GM23338 (cell line): ENCODE results near the gene TNNI3K. TPM values are rescaled to one million over a fixed set of nuclear protein-coding genes. Genes with fewer than 3 reads are reported as not detected.

ENCODE experiments used
- ATAC-seq: fragments of 200-7000 bp; cut with Tn5 transposase; 3 replicates; pipeline ENCODE4 v1.9.1; 2020
- DNase-seq: peaks from one replicate; pipeline ENCODE4 v3.0.0-alpha.2; 2015; ENCODE audit warnings: low spot score
- H2AFZ ChIP-seq: fragments of 200-600 bp; sonication (generic); 2 replicates; pipeline ENCODE4 v1.8.0; 2016; ENCODE audit warnings: antibody characterized with exemption, mild to moderate bottlenecking, moderate library complexity
- H3F3A ChIP-seq: fragments of 200-600 bp; sonication (generic); replicated peaks from 2 replicates; pipeline ENCODE4 v1.8.0; 2017; ENCODE audit warnings: antibody characterized with exemption, mixed run types, low read depth
- H3K27ac ChIP-seq: fragments of 200-600 bp; sonication (generic); 2 replicates; pipeline ENCODE4 v1.6.1; 2016; ENCODE audit warnings: low read depth
- H3K27me3 ChIP-seq: fragments of 200-600 bp; sonication (generic); 2 replicates; pipeline ENCODE4 v1.8.0; 2016; ENCODE audit warnings: mild to moderate bottlenecking, mixed run types, moderate library complexity; ENCODE audit not compliant: insufficient read depth
- H3K36me3 ChIP-seq: fragments of 200-600 bp; sonication (generic); 2 replicates; pipeline ENCODE4 v1.8.0; 2016; ENCODE audit warnings: mild to moderate bottlenecking; ENCODE audit not compliant: insufficient read depth
- H3K4me1 ChIP-seq: fragments of 200-600 bp; sonication (generic); 2 replicates; pipeline ENCODE4 v1.8.0; 2016; ENCODE audit warnings: mild to moderate bottlenecking, moderate library complexity; ENCODE audit not compliant: insufficient read depth
- H3K4me2 ChIP-seq: fragments of 200-600 bp; sonication (generic); 2 replicates; pipeline ENCODE4 v1.7.1; 2017; ENCODE audit warnings: mixed run types
- H3K4me3 ChIP-seq: fragments of 200-600 bp; sonication (generic); 2 replicates; pipeline ENCODE4 v1.6.1; 2016; ENCODE audit warnings: mixed run types
- H3K79me2 ChIP-seq: fragments of 200-600 bp; sonication (generic); replicated peaks from 2 replicates; pipeline ENCODE4 v1.8.0; 2017; ENCODE audit warnings: mild to moderate bottlenecking; ENCODE audit not compliant: insufficient read depth
- H3K9me2 ChIP-seq: fragments of 200-600 bp; sonication (generic); 2 replicates; pipeline ENCODE4 v1.8.0; 2017; ENCODE audit not compliant: insufficient read depth
- H4K20me1 ChIP-seq: fragments of 200-600 bp; sonication (generic); replicated peaks from 2 replicates; pipeline ENCODE4 v1.8.0; 2017; ENCODE audit warnings: mild to moderate bottlenecking; ENCODE audit not compliant: insufficient read depth
- H3K27ac Mint-ChIP-seq: 2 replicates; pipeline ENCODE4 v1.8.0; 2020; ENCODE audit warnings: inconsistent platforms, mild to moderate bottlenecking, moderate library complexity, mixed read lengths
- H3K27me3 Mint-ChIP-seq: 3 replicates; pipeline ENCODE4 v1.8.0; 2022; ENCODE audit warnings: low read depth, mild to moderate bottlenecking, moderate library complexity, mixed read lengths, inconsistent platforms; ENCODE audit not compliant: insufficient read depth, poor library complexity
- H3K36me3 Mint-ChIP-seq: 3 replicates; pipeline ENCODE4 v1.8.0; 2021; ENCODE audit warnings: low read depth, mild to moderate bottlenecking, inconsistent platforms, moderate library complexity, mixed read lengths
- H3K4me1 Mint-ChIP-seq: 3 replicates; pipeline ENCODE4 v1.8.0; 2020; ENCODE audit warnings: mild to moderate bottlenecking, inconsistent platforms, mixed read lengths
- H3K4me3 Mint-ChIP-seq: 3 replicates; pipeline ENCODE4 v1.8.0; 2021; ENCODE audit warnings: moderate library complexity, mild to moderate bottlenecking, inconsistent platforms, mixed read lengths
- H3K9me3 Mint-ChIP-seq: 3 replicates; pipeline ENCODE4 v1.8.0; 2020; ENCODE audit warnings: moderate library complexity, mild to moderate bottlenecking, inconsistent platforms, mixed read lengths
- CTCF ChIP-seq, 2 experiments: fragments of 200-600 bp in 1 of 2; sonication (generic) in 1 of 2; conservative IDR thresholded peaks; 2 replicates each; pipeline versions ENCODE4 v1.5.1 to v1.6.1; 2016 to 2017; ENCODE audit warnings: antibody characterized with exemption in 2 of 2, low read depth in 2 of 2, mild to moderate bottlenecking in 2 of 2, moderate library complexity in 1 of 2
- EZH2phosphoT487 ChIP-seq: fragments of 200-600 bp; sonication (generic); IDR thresholded peaks from one replicate; pipeline ENCODE4 v1.8.1; 2018; ENCODE audit warnings: antibody characterized with exemption; ENCODE audit not compliant: unreplicated experiment
- JUNB ChIP-seq: IDR thresholded peaks from one replicate; pipeline ENCODE4 v1.6.1; 2016; ENCODE audit warnings: antibody characterized with exemption; ENCODE audit not compliant: unreplicated experiment
- NANOG ChIP-seq: IDR thresholded peaks from 2 replicates; pipeline ENCODE4 v1.6.1; 2016; ENCODE audit warnings: antibody characterized with exemption, borderline replicate concordance
- ZNF114 ChIP-seq: fragments of 250-450 bp; sonication (Bioruptor Pico); IDR thresholded peaks from 2 replicates; pipeline ENCODE4 v1.5.0; 2020; ENCODE audit warnings: mild to moderate bottlenecking, moderate library complexity
- ZNF331 ChIP-seq: fragments of 250-450 bp; sonication (Bioruptor Pico); IDR thresholded peaks from 2 replicates; pipeline ENCODE4 v1.5.0; 2020; ENCODE audit warnings: low read depth, mild to moderate bottlenecking, moderate library complexity
- ZNF462 ChIP-seq: fragments of 250-450 bp; sonication (Bioruptor Pico); IDR thresholded peaks from 2 replicates; pipeline ENCODE4 v1.5.0; 2020; ENCODE audit warnings: mild to moderate bottlenecking, moderate library complexity
- polyA plus RNA-seq: library from polyadenylated mRNA; unstranded; fragments of >200 nt; fragmentation: Nextera tagmentation; extraction: Ambion mirVana; gene quantifications from 2 replicates; pipeline ENCODE4 v1.2.1, GENCODE V29; 2016
- total RNA-seq: library from RNA; depleted of rRNA; stranded (reverse); fragments of >200 nt; shearing (Covaris generic); gene quantifications from 2 replicates; pipeline ENCODE4 v1.2.3, GENCODE V29; 2014
- TF ChIP-seq, protein P1 (sequence below): IDR thresholded peaks from one replicate; pipeline ENCODE4 v1.6.1; 2018; ENCODE audit warnings: antibody characterized with exemption; ENCODE audit not compliant: unreplicated experiment

TNNI3K gene
- total and polyA plus RNA-seq, 2 experiments from 2014 or later: not detected

DNA sequence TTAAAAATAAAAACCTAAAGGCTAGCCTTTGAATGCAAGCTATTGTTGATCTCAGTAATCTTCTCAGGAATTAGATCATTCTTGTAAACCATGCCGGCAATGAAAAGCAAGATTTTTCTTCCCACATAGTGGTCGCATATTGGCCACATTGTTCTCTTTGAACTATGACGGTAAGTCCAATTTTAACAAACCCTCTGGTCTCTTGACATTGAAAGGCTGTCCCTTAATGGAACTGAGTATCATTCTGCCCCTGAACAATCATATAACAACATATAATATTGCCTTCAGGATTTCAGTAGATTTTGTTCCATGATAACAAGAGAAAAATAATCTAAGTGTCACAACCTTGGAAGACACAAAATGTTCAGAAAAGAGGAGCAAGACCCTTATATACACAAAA is 1.3 kb downstream of the TNNI3K start:
- Mint-ChIP-seq H3K4me3 (no peak overlapping the region), H3K36me3 (no peaks in the 10 kb centered on the region), H3K27ac (no peak overlapping the region), H3K9me3 (no peaks in the 10 kb centered on the region), H3K27me3 (no peaks in the 10 kb centered on the region), H3K4me1 (no peaks in the 10 kb centered on the region)
- DNase-seq (no peak), ATAC-seq (no peak)
- H3K27me3 ChIP-seq: no peaks in the 10 kb centered on the region
- H3K27ac ChIP-seq: no peak overlapping the region
- no peak overlapping the region for H3K4me3 ChIP-seq
- H3K4me2 ChIP-seq: no peak overlapping the region
- no peaks in the 10 kb centered on the region for H3F3A ChIP-seq
- H3K79me2 ChIP-seq: no peaks in the 10 kb centered on the region
- no peaks in the 10 kb centered on the region for H3K36me3 ChIP-seq
- no peaks in the 10 kb centered on the region for H3K4me1 ChIP-seq
- no peak overlapping the region for H2AFZ ChIP-seq
- no peaks in the 10 kb centered on the region for H3K9me2 ChIP-seq
- no peaks in the 10 kb centered on the region for H4K20me1 ChIP-seq
- TF ChIP-seq, protein P1, sequence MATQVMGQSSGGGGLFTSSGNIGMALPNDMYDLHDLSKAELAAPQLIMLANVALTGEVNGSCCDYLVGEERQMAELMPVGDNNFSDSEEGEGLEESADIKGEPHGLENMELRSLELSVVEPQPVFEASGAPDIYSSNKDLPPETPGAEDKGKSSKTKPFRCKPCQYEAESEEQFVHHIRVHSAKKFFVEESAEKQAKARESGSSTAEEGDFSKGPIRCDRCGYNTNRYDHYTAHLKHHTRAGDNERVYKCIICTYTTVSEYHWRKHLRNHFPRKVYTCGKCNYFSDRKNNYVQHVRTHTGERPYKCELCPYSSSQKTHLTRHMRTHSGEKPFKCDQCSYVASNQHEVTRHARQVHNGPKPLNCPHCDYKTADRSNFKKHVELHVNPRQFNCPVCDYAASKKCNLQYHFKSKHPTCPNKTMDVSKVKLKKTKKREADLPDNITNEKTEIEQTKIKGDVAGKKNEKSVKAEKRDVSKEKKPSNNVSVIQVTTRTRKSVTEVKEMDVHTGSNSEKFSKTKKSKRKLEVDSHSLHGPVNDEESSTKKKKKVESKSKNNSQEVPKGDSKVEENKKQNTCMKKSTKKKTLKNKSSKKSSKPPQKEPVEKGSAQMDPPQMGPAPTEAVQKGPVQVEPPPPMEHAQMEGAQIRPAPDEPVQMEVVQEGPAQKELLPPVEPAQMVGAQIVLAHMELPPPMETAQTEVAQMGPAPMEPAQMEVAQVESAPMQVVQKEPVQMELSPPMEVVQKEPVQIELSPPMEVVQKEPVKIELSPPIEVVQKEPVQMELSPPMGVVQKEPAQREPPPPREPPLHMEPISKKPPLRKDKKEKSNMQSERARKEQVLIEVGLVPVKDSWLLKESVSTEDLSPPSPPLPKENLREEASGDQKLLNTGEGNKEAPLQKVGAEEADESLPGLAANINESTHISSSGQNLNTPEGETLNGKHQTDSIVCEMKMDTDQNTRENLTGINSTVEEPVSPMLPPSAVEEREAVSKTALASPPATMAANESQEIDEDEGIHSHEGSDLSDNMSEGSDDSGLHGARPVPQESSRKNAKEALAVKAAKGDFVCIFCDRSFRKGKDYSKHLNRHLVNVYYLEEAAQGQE: no peak
- TF ChIP-seq EZH2phosphoT487 (no peak), NANOG (no peak), ZNF462 (CRISPR knock-in tag) (no peak), CTCF (conservative IDR thresholded peaks at IDR 0.05; ENCODE audit: low read depth in 2 of 2) (no peak), ZNF114 (CRISPR knock-in tag) (no peak), JUNB (no peak), ZNF331 (no peak)
